Naive B cell (primary cell): ENCODE results near the gene CUBN. TPM values are rescaled to one million over a fixed set of nuclear protein-coding genes. Genes with fewer than 3 reads are reported as not detected.

Source experiments
- ATAC-seq, 2 donors: fragments of 150-1000 bp; cut with Tn5 transposase; 2 replicates each; pipeline ENCODE4 v1.10.0; 2021; ENCODE audit warnings: low read depth in 2 of 2, mild to moderate bottlenecking in 2 of 2, moderate library complexity in 2 of 2
- DNase-seq: peaks from one replicate; pipeline ENCODE4 v3.0.0; 2022
- H3K27ac Mint-ChIP-seq, 6 donors: one replicate each; pipeline ENCODE4 v1.8.0; 2020 to 2022; ENCODE audit warnings: mild to moderate bottlenecking in 6 of 6, mixed read lengths in 6 of 6, moderate library complexity in 5 of 6, inconsistent platforms in 2 of 6
- H3K27me3 Mint-ChIP-seq, 3 donors: one replicate each; pipeline ENCODE4 v1.8.0; 2021 to 2022; ENCODE audit warnings: mixed read lengths in 3 of 3, mild to moderate bottlenecking in 1 of 3
- H3K36me3 Mint-ChIP-seq, 2 donors: one replicate each; pipeline ENCODE4 v1.8.0; 2020 to 2022; ENCODE audit warnings: mixed read lengths in 2 of 2, inconsistent platforms in 1 of 2, mild to moderate bottlenecking in 1 of 2
- H3K4me1 Mint-ChIP-seq, 3 donors: one replicate each; pipeline ENCODE4 v1.8.0; 2020 to 2022; ENCODE audit warnings: mixed read lengths in 3 of 3, inconsistent platforms in 1 of 3, mild to moderate bottlenecking in 1 of 3, moderate library complexity in 1 of 3
- H3K4me3 Mint-ChIP-seq, 8 donors: one replicate each; pipeline ENCODE4 v1.8.0; 2020 to 2022; ENCODE audit warnings: mild to moderate bottlenecking in 8 of 8, mixed read lengths in 8 of 8, moderate library complexity in 8 of 8, inconsistent platforms in 2 of 8
- H3K9me3 Mint-ChIP-seq, 7 donors: one replicate each; pipeline ENCODE4 v1.8.0; 2020 to 2022; ENCODE audit warnings: mixed read lengths in 7 of 7, mild to moderate bottlenecking in 5 of 7, inconsistent platforms in 2 of 7, moderate library complexity in 1 of 7
- polyA plus RNA-seq, 6 donors: library from polyadenylated mRNA; unstranded; fragments of 300-500 nt; fragmentation: Illumina TruSeq; gene quantifications; one replicate each; pipeline ENCODE4 v1.2.3, GENCODE V29; 2021; ENCODE audit warnings: low read depth in 6 of 6

The CUBN gene
- polyA plus RNA-seq, 6 donors from 2014 or later: 0.07 to 0.51 (median 0.34) TPM; not detected in 1

DNA sequence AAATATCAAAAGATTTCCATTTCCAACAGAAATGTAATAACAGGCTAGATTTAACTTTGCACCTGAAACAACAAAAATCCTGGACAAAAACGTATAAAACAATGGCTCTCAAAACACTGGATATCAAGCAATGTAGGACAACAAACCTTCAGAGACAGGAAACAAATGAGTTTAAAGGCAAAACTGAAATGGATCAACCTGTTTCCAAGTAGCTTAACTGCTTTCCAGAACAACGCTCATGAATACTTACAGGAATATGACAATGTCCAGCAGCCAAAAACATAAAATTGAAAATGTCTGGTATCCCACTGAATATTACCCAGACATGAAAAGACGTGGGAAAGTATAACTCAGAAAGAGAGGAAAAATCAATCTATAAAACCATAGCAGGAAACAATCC, 62.8 kb downstream of the CUBN start:
- no peak overlapping the region for H3K27ac Mint-ChIP-seq
- H3K4me1 Mint-ChIP-seq: no peaks in the 10 kb centered on the region
- H3K9me3 Mint-ChIP-seq: peaks cover 0 to 4% (median 0%) of the 10 kb centered on the region in 7 donors
- ATAC-seq (no peak), DNase-seq (no peak)
- H3K4me3 Mint-ChIP-seq: no peak overlapping the region
- peaks cover 7 to 12% of the 10 kb centered on the region in 2 donors for H3K36me3 Mint-ChIP-seq
- no peaks in the 10 kb centered on the region for H3K27me3 Mint-ChIP-seq

DNA sequence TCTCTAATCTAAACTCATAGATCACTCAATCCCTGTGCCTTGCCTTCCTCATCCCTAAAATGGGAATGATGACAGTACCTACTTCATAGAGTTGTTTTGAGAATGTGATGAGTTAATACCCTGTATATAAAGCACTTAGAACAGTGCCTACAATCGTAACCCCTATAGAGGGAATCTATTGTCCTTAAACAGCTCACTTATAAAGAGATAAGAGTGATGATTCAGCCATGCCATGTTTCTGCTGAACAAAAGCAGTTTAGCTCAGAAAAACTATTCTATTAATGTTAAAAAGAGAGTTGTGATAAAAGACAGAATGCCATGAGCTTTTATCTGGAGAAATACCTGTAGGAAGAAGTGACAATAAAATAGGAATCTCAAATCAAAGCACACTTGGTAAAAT, 63.6 kb downstream of the CUBN start:
- H3K4me1 Mint-ChIP-seq: no peaks in the 10 kb centered on the region
- peaks cover 0 to 4% (median 0%) of the 10 kb centered on the region in 7 donors for H3K9me3 Mint-ChIP-seq
- H3K4me3 Mint-ChIP-seq: no peak overlapping the region
- ATAC-seq (no peak), DNase-seq (no peak)
- H3K36me3 Mint-ChIP-seq: peaks cover 7 to 12% of the 10 kb centered on the region in 2 donors
- no peaks in the 10 kb centered on the region for H3K27me3 Mint-ChIP-seq
- H3K27ac Mint-ChIP-seq: peak overlapping the region in 1 of 6 donors; percentile 34

DNA sequence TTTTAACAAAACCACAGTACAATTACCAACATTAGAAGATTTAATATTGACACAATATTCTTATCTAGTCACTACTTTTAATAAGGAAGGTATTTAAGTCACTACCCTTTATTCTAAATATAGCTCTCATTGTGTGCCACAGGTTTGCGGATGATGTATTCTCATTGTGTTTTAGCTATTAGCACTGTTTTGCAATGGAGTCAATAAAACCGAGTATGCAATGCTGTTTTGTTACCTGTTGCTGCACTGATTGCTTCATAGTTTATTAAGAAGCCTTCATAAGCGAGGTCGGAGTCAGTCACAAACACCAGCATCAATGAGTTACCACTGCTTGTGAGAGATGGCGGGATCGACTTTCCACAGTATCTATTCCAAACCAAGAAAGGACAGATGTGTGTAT, 64.3 kb downstream of the CUBN start:
- H3K4me3 Mint-ChIP-seq: no peak overlapping the region
- no peaks in the 10 kb centered on the region for H3K27me3 Mint-ChIP-seq
- DNase-seq: no peak
- no peaks in the 10 kb centered on the region for H3K4me1 Mint-ChIP-seq
- ATAC-seq: no peak
- H3K27ac Mint-ChIP-seq: no peak overlapping the region
- H3K9me3 Mint-ChIP-seq: peaks cover 0 to 4% (median 0%) of the 10 kb centered on the region in 7 donors
- H3K36me3 Mint-ChIP-seq: peaks cover 7 to 12% of the 10 kb centered on the region in 2 donors

DNA sequence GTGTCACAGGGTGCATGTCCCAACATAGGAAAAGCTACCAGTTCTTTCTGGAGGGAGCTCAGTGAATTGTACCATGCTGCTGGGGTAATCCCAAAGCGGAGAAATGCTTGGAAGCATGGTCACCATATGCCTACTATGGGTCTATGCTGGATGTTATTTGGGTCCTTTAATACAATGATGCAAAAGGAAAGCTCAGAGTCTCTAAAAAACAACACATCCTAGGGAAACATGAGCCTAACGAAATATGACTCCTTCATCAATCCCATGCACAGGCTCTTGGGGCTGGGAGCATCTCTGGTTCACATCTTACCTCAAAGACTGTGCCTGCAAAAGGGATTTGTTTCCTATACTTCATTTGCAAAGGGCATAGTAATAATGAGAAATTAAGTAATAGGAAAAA, 65.2 kb downstream of the CUBN start:
- no peak overlapping the region for H3K27ac Mint-ChIP-seq
- DNase-seq: no peak
- peaks cover 7 to 12% of the 10 kb centered on the region in 2 donors for H3K36me3 Mint-ChIP-seq
- no peak overlapping the region for H3K4me3 Mint-ChIP-seq
- H3K9me3 Mint-ChIP-seq: peaks cover 0 to 4% (median 0%) of the 10 kb centered on the region in 7 donors
- no peaks in the 10 kb centered on the region for H3K27me3 Mint-ChIP-seq
- H3K4me1 Mint-ChIP-seq: no peaks in the 10 kb centered on the region
- ATAC-seq: no peak

DNA sequence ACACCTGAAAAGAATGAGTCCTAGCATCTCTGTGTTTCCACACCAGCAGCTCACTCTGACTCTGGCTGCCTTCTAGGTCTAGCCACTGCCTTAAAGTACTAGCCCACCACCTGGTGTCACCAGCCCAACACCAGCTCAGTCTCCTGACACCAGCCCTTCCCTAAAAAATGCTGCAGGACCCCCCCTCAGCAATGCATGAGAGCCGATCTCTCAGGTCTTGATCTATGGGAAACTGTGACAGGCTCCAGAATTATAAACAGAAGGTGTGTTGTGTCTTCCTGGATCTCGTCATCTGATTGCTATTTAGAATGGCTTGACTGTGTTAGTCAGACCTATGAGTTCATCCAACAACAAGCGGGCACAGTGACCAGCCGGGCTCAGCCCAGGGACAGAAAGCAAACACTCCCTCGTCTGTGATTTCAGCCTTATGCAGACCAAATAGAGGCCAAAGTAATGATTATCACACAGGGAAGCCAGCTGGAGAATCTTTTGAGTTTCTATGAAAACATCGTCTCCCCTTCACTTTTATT, 66.6 kb downstream of the CUBN start:
- H3K4me3 Mint-ChIP-seq: no peak overlapping the region
- peaks cover 7 to 8% of the 10 kb centered on the region in 2 donors for H3K36me3 Mint-ChIP-seq
- H3K27ac Mint-ChIP-seq: no peak overlapping the region
- H3K9me3 Mint-ChIP-seq: no peaks in the 10 kb centered on the region
- H3K4me1 Mint-ChIP-seq: no peaks in the 10 kb centered on the region
- no peaks in the 10 kb centered on the region for H3K27me3 Mint-ChIP-seq
- ATAC-seq (no peak), DNase-seq (no peak)

DNA sequence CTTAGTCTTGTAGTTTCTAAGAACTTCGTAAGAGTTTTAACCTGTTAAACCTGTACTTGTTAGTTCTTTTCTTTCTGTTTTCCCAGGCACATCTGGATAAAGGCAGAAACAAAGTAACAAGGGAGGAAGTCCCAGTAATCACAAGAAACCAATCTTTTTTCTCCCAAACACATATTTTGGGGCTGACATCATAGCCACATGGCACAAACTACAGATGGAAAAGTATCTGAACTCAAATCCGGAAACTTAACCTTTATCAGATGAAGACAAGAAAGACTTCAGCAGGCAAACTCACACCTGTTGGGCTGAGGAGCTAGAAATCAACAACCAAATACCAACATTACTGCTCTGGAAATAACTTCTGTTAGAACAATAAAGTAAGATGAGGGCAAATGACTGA, 67.1 kb downstream of the CUBN start:
- Mint-ChIP-seq H3K27ac (no peak overlapping the region), H3K36me3 (peaks cover 7 to 8% of the 10 kb centered on the region in 2 donors), H3K4me3 (no peak overlapping the region), H3K4me1 (no peaks in the 10 kb centered on the region), H3K27me3 (no peaks in the 10 kb centered on the region), H3K9me3 (no peaks in the 10 kb centered on the region)
- DNase-seq: no peak
- no peak for ATAC-seq

DNA sequence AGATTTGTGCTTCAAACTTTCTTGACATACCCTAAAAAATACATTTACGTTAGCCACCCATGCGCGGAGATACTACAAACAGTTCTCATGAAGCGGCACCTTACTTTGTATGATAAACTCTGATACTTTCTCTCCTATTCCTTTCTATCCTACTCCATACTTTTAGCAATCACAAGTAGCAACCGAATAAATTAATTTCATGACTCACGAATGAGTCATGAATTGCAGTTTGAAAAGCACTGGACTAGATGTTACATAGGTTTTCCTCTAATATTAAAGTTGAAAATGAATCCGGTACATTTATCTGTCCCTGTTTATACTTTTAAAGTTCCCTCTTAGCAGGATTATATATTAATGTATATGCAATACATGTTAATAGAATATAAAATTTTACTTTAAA, 67.6 kb downstream of the CUBN start:
- ATAC-seq (no peak), DNase-seq (no peak)
- peaks cover 11% of the 10 kb centered on the region in 2 donors for H3K36me3 Mint-ChIP-seq
- no peak overlapping the region for H3K27ac Mint-ChIP-seq
- H3K27me3 Mint-ChIP-seq: no peaks in the 10 kb centered on the region
- no peaks in the 10 kb centered on the region for H3K9me3 Mint-ChIP-seq
- H3K4me3 Mint-ChIP-seq: no peak overlapping the region
- no peaks in the 10 kb centered on the region for H3K4me1 Mint-ChIP-seq

DNA sequence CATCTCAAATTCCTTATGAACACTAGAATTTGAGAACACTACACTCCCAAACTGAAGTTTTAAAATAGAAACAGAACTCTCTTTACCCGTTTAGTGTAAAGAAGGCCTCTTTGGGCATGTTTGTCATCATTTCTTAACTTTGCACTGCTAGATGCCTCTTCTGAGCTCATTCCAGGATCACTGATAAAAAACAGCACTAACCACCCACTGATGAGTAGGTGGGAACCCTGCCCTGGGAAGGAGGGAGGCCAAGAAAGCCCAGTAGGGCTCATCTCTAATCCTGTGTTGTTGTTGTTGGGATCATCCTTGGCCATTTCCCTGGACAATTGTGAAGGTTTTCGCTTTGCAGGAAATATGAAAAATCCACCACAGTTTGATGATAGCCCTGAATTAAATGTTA, 68.2 kb downstream of the CUBN start:
- Mint-ChIP-seq H3K27ac (peak overlapping the region in 1 of 6 donors; percentile 35), H3K36me3 (peaks cover 15% of the 10 kb centered on the region in 2 donors), H3K9me3 (no peaks in the 10 kb centered on the region)

DNA sequence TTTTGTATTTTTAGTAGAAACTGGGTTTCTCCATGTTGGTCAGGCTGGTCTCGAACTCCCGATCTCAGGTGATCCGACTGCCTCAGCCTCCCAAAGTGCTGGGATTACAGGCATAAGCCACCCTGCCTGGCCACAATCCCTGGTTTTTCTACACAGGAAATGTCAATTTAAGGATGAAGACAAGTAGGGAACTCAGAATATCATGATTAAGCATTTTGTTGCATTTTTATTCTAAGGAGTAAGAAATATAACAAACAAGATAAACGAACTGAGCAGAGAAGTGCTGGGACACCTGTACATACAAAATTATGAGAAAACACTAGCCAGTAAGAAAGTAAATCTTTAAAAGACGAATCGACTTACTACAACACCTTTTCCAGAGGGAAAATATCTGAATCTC, 69.3 kb downstream of the CUBN start:
- H3K27ac Mint-ChIP-seq: no peak overlapping the region
- no peaks in the 10 kb centered on the region for H3K27me3 Mint-ChIP-seq
- H3K4me3 Mint-ChIP-seq: no peak overlapping the region
- no peaks in the 10 kb centered on the region for H3K9me3 Mint-ChIP-seq
- DNase-seq: no peak
- no peaks in the 10 kb centered on the region for H3K4me1 Mint-ChIP-seq
- ATAC-seq: no peak
- peaks cover 9 to 11% of the 10 kb centered on the region in 2 donors for H3K36me3 Mint-ChIP-seq

More for the DNA sequence above, 68.2 kb downstream of the CUBN start:
- Mint-ChIP-seq H3K4me3 (no peak overlapping the region), H3K4me1 (no peaks in the 10 kb centered on the region), H3K27me3 (no peaks in the 10 kb centered on the region)
- DNase-seq (no peak), ATAC-seq (no peak)

DNA sequence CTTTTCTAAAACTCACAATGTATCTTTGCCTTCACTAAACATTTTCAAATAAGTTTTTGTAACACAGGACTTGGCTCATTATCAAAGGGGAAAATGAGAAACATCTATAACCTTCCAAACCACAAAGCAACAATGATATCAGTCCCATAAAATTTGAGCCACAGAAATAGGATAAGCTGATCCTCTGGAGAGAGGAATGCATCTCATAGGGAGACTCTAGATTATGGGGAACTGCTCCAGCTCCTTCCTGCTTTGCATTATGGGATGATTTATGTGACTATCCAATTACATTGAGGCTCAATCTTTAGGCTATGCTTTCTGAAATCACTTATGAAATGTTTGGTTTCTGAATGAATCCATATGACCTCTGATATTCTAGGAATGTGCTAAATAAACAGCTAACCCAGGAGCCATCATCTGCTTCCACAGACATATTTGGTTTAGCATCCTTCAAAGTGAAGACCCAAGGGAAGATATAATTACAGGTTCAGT, 70.4 kb downstream of the CUBN start:
- no peak overlapping the region for H3K4me3 Mint-ChIP-seq
- no peak for DNase-seq
- no peaks in the 10 kb centered on the region for H3K9me3 Mint-ChIP-seq
- ATAC-seq: no peak
- no peaks in the 10 kb centered on the region for H3K27me3 Mint-ChIP-seq
- no peak overlapping the region for H3K27ac Mint-ChIP-seq
- peaks cover 7 to 9% of the 10 kb centered on the region in 2 donors for H3K36me3 Mint-ChIP-seq
- no peaks in the 10 kb centered on the region for H3K4me1 Mint-ChIP-seq

DNA sequence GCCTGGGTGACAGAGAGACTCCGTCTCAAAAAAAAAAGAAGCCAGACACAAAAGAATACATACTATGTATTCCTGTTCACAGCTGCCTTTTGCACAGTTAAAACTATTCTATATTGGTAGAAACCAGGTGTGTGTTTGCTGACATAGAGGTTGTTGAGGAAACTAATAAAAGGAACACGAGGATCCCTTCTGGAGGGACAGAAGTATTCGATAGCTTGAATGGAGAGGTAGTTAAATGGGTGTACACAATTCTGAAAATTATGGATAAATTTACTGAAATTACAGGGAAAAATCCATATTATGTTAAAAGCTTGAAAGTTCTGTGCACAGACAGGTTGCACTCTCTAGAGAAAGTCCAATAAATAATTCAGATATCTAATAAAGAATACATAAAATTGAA, 71.5 kb downstream of the CUBN start:
- no peak for ATAC-seq
- Mint-ChIP-seq H3K4me3 (no peak overlapping the region), H3K4me1 (no peaks in the 10 kb centered on the region), H3K36me3 (peaks cover 9 to 12% of the 10 kb centered on the region in 2 donors), H3K27ac (peak overlapping the region in 1 of 6 donors; percentile 29), H3K27me3 (no peaks in the 10 kb centered on the region), H3K9me3 (peaks cover 0 to 4% (median 0%) of the 10 kb centered on the region in 7 donors)
- DNase-seq: no peak

DNA sequence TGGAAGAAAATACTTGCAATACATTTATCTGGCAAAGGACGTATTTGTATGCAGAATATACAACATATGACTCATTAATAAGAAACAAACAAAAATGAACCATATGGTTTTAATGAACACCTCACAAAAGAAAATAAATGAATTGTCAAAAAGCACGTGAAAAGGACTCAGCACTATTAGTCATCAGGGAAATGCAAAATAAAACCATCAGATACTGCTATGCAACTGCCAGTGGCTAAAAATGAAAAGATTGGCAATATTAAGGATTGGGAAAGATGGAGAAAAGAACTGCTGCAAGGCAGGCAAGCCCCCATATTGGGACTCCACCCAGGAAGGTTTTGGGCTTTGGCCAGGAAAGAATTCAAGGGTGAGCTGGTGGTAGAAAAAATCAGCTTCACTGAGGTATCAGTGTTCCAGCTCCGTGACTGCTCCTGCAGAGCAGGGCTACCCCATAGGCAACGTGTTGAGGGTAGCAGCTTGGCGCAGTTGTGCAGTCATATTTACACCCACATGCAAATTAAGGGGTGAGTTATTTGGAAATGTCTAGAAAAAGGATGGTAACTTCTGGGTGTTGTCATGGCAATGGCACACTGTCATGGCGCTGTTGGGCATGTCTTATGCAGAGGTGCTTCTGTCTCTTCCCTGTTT, 72.7 kb downstream of the CUBN start:
- no peak for DNase-seq
- Mint-ChIP-seq H3K9me3 (peaks cover 1 to 5% (median 4%) of the 10 kb centered on the region in 7 donors), H3K4me3 (no peak overlapping the region), H3K4me1 (no peaks in the 10 kb centered on the region), H3K27me3 (no peaks in the 10 kb centered on the region), H3K27ac (no peak overlapping the region), H3K36me3 (peaks cover 13 to 15% of the 10 kb centered on the region in 2 donors)
- ATAC-seq: no peak

DNA sequence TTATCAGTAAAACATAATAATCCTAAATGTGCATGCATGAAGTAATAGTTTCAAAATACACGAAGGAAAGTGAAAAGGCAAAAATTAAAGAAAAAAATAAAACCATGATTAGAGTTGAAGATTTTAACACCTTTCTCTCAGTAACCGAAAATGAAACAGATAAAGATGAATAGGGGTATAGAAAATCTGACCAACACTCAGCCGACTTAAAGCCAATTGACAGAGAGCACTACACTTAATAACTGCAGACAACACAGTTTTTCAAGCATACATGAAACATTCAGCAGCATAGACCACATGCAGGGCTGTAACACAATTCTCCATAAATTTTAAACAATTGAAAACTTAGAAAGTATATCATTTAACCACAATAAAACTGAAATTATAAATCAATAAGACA, 76.1 kb downstream of the CUBN start:
- Mint-ChIP-seq H3K9me3 (peaks cover 6 to 14% (median 8%) of the 10 kb centered on the region in 7 donors), H3K4me3 (no peak overlapping the region), H3K36me3 (peaks cover 20 to 28% of the 10 kb centered on the region in 2 donors), H3K27me3 (no peaks in the 10 kb centered on the region), H3K4me1 (no peaks in the 10 kb centered on the region), H3K27ac (no peak overlapping the region)
- ATAC-seq (no peak), DNase-seq (no peak)

DNA sequence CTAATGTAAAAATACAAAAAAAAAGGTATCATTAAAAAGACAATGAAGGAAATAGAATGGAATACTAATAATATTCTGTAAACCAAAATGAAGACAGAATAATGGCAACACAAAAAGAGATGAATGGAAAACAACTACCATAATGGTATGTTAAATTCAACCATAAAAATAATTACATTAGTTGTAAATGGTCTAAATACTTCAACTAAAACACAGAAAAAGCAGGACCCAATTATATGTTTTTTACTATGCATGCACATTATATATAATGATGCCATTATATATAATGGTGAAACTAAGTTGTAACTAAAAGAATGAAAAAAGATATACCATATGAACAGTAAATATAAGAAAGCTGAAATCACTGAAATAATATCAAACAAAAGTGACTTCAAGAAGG, 76.5 kb downstream of the CUBN start:
- ATAC-seq: no peak
- H3K27me3 Mint-ChIP-seq: no peaks in the 10 kb centered on the region
- DNase-seq: no peak
- H3K4me3 Mint-ChIP-seq: no peak overlapping the region
- H3K27ac Mint-ChIP-seq: no peak overlapping the region
- peaks cover 6 to 14% (median 8%) of the 10 kb centered on the region in 7 donors for H3K9me3 Mint-ChIP-seq
- no peaks in the 10 kb centered on the region for H3K4me1 Mint-ChIP-seq
- H3K36me3 Mint-ChIP-seq: peaks cover 20 to 28% of the 10 kb centered on the region in 2 donors
